ENCODE results near the gene WNT9B.

DNA sequence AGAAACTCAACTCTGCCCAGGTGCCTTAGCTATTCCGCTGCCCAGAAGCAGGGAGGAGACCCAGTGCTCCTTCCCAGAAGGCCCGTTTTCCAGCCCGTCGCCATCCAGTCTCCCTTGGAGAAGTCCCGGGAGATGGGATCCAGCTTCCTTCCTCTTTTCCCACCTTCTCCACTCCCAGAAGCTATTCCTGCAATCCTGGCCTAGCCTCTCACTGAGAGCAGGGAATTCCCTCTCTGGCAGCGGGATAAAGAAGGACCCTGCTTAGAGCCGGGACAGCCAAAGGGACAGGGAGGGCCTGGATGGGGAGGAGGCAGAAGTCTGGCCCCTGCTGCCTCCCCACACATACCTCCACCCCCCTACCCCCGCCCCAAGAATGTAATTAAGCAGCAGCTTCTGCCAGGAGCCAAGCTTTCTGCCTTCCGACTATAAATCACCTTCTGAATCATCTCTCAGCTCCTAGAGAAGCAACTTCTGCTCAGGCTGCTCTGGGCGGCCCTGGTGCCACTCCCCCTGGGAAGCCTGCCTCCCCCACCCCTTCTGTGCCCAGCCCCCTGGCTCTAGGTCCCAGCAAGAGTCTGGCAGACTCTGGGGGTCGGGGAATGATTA lies 39.3 kb upstream of the WNT9B start:
- TF ChIP-seq, protein P1, sequence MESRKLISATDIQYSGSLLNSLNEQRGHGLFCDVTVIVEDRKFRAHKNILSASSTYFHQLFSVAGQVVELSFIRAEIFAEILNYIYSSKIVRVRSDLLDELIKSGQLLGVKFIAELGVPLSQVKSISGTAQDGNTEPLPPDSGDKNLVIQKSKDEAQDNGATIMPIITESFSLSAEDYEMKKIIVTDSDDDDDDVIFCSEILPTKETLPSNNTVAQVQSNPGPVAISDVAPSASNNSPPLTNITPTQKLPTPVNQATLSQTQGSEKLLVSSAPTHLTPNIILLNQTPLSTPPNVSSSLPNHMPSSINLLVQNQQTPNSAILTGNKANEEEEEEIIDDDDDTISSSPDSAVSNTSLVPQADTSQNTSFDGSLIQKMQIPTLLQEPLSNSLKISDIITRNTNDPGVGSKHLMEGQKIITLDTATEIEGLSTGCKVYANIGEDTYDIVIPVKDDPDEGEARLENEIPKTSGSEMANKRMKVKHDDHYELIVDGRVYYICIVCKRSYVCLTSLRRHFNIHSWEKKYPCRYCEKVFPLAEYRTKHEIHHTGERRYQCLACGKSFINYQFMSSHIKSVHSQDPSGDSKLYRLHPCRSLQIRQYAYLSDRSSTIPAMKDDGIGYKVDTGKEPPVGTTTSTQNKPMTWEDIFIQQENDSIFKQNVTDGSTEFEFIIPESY (IDR thresholded peaks at IDR 0.05), result no peak
- TF ChIP-seq YY1 (IDR thresholded peaks at IDR 0.05) (no peak), EGR1 (IDR thresholded peaks at IDR 0.05; ENCODE audit: low read depth in 2 of 2) (no peak), RAD21 (IDR thresholded peaks at IDR 0.05) (no peak), HNF4A (conservative IDR thresholded peaks at IDR 0.05) (no peak), JUND (IDR thresholded peaks at IDR 0.05) (no peak), SP1 (IDR thresholded peaks at IDR 0.05) (no peak), GABPA (IDR thresholded peaks at IDR 0.05 in 1 of 2, conservative IDR thresholded peaks at IDR 0.05 in 1 of 2) (no peak)
- TF ChIP-seq, protein P2, sequence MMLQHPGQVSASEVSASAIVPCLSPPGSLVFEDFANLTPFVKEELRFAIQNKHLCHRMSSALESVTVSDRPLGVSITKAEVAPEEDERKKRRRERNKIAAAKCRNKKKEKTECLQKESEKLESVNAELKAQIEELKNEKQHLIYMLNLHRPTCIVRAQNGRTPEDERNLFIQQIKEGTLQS (IDR thresholded peaks at IDR 0.05), result no peak
- TF ChIP-seq, protein P3, sequence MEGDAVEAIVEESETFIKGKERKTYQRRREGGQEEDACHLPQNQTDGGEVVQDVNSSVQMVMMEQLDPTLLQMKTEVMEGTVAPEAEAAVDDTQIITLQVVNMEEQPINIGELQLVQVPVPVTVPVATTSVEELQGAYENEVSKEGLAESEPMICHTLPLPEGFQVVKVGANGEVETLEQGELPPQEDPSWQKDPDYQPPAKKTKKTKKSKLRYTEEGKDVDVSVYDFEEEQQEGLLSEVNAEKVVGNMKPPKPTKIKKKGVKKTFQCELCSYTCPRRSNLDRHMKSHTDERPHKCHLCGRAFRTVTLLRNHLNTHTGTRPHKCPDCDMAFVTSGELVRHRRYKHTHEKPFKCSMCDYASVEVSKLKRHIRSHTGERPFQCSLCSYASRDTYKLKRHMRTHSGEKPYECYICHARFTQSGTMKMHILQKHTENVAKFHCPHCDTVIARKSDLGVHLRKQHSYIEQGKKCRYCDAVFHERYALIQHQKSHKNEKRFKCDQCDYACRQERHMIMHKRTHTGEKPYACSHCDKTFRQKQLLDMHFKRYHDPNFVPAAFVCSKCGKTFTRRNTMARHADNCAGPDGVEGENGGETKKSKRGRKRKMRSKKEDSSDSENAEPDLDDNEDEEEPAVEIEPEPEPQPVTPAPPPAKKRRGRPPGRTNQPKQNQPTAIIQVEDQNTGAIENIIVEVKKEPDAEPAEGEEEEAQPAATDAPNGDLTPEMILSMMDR (IDR thresholded peaks at IDR 0.05; ENCODE audit: low read depth, low read length, missing input control), result no peak
- TF ChIP-seq, protein P4, sequence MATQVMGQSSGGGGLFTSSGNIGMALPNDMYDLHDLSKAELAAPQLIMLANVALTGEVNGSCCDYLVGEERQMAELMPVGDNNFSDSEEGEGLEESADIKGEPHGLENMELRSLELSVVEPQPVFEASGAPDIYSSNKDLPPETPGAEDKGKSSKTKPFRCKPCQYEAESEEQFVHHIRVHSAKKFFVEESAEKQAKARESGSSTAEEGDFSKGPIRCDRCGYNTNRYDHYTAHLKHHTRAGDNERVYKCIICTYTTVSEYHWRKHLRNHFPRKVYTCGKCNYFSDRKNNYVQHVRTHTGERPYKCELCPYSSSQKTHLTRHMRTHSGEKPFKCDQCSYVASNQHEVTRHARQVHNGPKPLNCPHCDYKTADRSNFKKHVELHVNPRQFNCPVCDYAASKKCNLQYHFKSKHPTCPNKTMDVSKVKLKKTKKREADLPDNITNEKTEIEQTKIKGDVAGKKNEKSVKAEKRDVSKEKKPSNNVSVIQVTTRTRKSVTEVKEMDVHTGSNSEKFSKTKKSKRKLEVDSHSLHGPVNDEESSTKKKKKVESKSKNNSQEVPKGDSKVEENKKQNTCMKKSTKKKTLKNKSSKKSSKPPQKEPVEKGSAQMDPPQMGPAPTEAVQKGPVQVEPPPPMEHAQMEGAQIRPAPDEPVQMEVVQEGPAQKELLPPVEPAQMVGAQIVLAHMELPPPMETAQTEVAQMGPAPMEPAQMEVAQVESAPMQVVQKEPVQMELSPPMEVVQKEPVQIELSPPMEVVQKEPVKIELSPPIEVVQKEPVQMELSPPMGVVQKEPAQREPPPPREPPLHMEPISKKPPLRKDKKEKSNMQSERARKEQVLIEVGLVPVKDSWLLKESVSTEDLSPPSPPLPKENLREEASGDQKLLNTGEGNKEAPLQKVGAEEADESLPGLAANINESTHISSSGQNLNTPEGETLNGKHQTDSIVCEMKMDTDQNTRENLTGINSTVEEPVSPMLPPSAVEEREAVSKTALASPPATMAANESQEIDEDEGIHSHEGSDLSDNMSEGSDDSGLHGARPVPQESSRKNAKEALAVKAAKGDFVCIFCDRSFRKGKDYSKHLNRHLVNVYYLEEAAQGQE (IDR thresholded peaks at IDR 0.05), result no peak
- TF ChIP-seq, protein P5, sequence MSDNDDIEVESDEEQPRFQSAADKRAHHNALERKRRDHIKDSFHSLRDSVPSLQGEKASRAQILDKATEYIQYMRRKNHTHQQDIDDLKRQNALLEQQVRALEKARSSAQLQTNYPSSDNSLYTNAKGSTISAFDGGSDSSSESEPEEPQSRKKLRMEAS (IDR thresholded peaks at IDR 0.05), result no peak

Data from liver (tissue), 3 donors.